GM08714 (cell line): Measurements from ENCODE around the gene TNS3.
"Not testable (repeated sequence)": the region's sequence is repeated elsewhere in the genome, so short reads cannot be mapped to it uniquely, and the experiment has no call there.

Source experiments
- H3K4me3 ChIP-seq: fragments of 200-500 bp; sonication (Bioruptor generic); 2 replicates; pipeline ENCODE4 v1.5.1; 2014; ENCODE audit warnings: mild to moderate bottlenecking, low read length, inconsistent platforms
- ZNF274 ChIP-seq: IDR thresholded peaks from 2 replicates; pipeline ENCODE4 v1.6.1; 2012; ENCODE audit warnings: mild to moderate bottlenecking, low read depth, low read length

Gene TNS3

GRCh38 chr7:47449810-47450590 is 131.9 kb downstream of the TNS3 start:
- H3K4me3 ChIP-seq: no peak overlapping the region
- TF ChIP-seq ZNF274: no peak

- H3K4me3 ChIP-seq: no peak overlapping the region
- no peak for TF ChIP-seq ZNF274
Measured at GRCh38 chr7:47448971-47449370, 132.9 kb downstream of the TNS3 start.

- TF ChIP-seq ZNF274: no peak
Measured at GRCh38 chr7:47447621-47448349, 134.1 kb downstream of the TNS3 start.

GRCh38 chr7:47446871-47447466 is 134.9 kb downstream of the TNS3 start:
- H3K4me3 ChIP-seq: no peak overlapping the region
- no peak for TF ChIP-seq ZNF274

More at GRCh38 chr7:47447621-47448349, 134.1 kb downstream of the TNS3 start:
- H3K4me3 ChIP-seq: no peak overlapping the region

GRCh38 chr7:47444376-47445098 is 137.4 kb downstream of the TNS3 start:
- TF ChIP-seq ZNF274: no peak
- H3K4me3 ChIP-seq: no peak overlapping the region

GRCh38 chr7:47443049-47443448 is 138.9 kb downstream of the TNS3 start:
- TF ChIP-seq ZNF274: no peak
- no peak overlapping the region for H3K4me3 ChIP-seq

GRCh38 chr7:47442605-47442865 is 139.4 kb downstream of the TNS3 start:
- H3K4me3 ChIP-seq: no peak overlapping the region
- no peak for TF ChIP-seq ZNF274

- TF ChIP-seq ZNF274: no peak
- H3K4me3 ChIP-seq: no peak overlapping the region
Measured at GRCh38 chr7:47441796-47442604, 139.9 kb downstream of the TNS3 start.

- H3K4me3 ChIP-seq: not testable (repeated sequence)
Measured at GRCh38 chr7:47441048-47441447, 140.9 kb downstream of the TNS3 start.

GRCh38 chr7:47440320-47440719 is 141.6 kb downstream of the TNS3 start:
- H3K4me3 ChIP-seq: no peak overlapping the region
- no peak for TF ChIP-seq ZNF274

- no peak for TF ChIP-seq ZNF274
- no peak overlapping the region for H3K4me3 ChIP-seq
Measured at GRCh38 chr7:47439181-47439667, 142.7 kb downstream of the TNS3 start.

GRCh38 chr7:47438411-47439029 is 143.4 kb downstream of the TNS3 start:
- no peak for TF ChIP-seq ZNF274
- H3K4me3 ChIP-seq: no peak overlapping the region

- H3K4me3 ChIP-seq: no peak overlapping the region
- no peak for TF ChIP-seq ZNF274
Measured at GRCh38 chr7:47435889-47436312, 146.0 kb downstream of the TNS3 start.
